Activated T-cell treated with anti-CD3 and anti-CD28 coated beads for 48 hours (primary cell): ENCODE data around the gene NMNAT3.

Source experiments
- DNase-seq: peaks from one replicate; pipeline ENCODE4 v3.0.0-alpha.2; 2020; ENCODE audit warnings: low read depth

Gene NMNAT3

DNA sequence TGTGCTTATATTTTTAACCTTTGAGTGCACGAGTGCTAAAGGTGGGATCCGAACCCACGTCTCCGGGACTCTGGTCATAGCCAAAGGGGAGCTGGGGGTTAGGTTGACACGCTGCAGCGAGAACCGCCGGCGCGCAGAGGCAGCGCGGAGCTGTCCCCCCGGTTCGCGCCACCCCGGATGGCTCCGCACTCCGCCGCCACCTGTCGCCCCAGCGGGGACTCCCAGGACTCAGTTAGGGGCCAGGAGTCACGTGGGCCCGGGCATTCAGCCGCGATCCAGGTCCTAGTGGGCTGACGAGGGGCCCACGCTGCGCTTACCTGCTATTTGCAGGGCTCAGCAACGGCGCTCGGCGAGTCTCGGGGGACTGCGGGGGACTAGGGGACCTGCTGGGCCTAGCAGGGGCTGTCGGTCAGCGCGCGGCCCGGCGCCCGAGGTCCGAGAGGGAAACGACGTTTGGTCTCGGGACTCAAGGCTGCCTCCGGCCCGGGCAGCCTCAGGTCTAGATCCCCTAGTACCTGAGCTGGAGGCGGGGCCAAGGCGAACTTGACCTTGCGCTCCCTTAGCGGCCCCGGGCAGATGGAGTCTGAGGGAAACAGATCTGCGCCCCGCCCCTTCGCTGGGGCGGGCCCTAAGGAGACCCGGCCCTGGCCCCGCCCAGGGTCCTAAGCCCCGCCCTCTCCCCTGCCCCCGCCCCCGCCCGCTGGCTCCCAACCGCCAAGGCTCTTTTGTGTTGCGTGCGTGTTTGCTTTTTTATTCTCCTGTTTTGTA, at the start of gene NMNAT3:
Gene NMNAT3 (minus strand): TSS at position 585 of the 768 bp plus-strand sequence. CDS start 50,248 bp downstream, outside the sequence.
- DNase-seq, result peak; percentile 76

- DNase-seq, result no peak
These were observed 43.6 kb upstream of the NMNAT3 start for GRCh38 chr3:139721370-139721769.

- no peak for DNase-seq
These were observed 40.6 kb upstream of the NMNAT3 start for GRCh38 chr3:139718415-139718814.

DNA sequence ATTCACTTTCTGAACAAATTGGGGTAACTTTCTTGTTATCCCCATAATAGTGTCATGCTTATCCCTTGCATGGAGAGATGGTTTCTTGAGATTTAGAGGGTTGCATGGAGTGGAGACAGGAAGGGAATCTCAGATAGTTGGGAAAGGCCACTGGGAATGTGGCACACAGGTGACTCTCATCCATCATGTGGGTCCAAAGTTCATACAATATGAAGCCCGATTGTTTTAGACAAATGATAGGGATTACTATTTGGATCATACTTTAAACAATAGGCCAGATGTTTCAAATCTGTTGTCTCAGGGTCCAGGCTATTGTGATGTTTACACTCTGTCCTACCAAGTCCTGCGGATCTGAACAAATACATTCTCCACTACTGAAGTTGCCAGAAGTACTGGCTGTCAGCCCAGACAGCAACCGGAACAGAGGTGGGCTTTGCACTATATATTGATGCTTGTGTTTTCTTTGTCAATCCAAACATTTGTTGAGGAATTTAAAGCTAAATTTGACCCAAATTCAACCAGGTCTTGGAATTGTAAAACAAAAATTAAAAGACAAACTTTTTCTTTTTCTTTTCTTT, 39.2 kb upstream of the NMNAT3 start:
- no peak for DNase-seq

DNA sequence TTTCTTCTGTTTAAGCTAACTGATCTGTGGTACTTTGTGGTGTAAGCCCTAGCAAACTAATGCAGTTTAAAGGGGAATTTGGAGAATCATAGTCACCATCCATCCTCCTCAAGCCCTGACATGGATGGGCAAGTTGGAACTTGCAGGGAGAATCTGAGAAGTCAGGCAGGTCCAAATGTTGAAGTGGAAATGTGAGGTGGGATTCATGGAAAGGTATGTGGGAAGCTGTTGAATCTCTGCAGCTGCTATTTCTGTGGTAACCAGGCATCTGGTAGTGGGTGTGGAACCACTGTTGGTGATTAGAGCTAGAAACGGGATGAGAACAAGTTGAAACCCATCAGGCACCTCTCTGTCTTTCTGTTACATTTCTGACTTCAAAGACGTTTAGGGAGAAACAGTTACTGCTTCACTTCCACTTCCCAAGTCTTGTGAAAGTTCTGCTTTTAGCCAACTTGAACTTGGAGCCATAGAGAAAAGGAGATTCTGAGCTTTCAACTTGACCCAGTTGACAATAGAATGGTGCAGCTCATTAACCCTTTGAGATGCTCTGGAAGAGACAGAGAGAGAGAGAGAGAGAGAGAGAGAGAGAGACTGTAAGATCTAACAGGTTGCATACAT, 38.1 kb upstream of the NMNAT3 start:
- DNase-seq, result no peak

GRCh38 chr3:139715166-139715565, 37.4 kb upstream of the NMNAT3 start:
- no peak for DNase-seq

GRCh38 chr3:139710212-139710611, 32.4 kb upstream of the NMNAT3 start:
- no peak for DNase-seq

DNA sequence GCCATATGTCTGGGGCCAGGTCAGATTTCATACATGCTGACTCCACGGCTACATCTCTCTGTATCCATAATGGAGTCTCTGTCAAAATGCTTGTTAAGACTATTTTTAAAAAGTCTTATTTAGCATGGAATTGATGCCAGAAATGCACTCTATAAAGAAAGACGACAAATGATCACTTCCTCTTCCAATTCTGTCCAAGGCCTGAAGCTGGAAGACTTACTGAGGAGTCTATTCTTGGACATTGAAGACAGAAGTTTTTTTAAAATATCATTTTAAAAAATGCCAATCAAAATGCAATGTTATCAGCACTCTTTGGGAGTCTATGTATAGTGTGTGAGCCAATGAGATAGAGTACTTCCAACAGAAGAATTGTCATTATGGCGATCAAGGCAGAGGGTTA, 27.9 kb upstream of the NMNAT3 start:
- no peak for DNase-seq

DNA sequence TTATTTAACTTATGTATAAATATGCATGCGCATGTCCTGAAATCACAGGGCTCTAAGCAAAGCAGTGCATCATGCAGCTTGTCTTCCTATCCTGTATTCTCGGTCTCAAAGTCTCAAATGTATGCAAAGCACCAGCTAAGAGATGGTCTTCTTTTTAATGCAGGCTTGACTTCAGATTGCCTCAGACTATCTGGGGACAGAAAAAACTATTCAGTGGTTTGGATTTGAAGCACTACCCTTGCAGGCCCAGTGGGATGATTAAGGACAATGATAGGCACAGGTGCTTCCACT, 18.5 kb upstream of the NMNAT3 start:
- DNase-seq, result no peak

- DNase-seq, result no peak
These were observed 17.9 kb upstream of the NMNAT3 start for GRCh38 chr3:139695426-139696313.

GRCh38 chr3:139695007-139695406, 17.2 kb upstream of the NMNAT3 start:
- DNase-seq, result no peak

GRCh38 chr3:139694542-139694941, 16.8 kb upstream of the NMNAT3 start:
- DNase-seq, result no peak

DNA sequence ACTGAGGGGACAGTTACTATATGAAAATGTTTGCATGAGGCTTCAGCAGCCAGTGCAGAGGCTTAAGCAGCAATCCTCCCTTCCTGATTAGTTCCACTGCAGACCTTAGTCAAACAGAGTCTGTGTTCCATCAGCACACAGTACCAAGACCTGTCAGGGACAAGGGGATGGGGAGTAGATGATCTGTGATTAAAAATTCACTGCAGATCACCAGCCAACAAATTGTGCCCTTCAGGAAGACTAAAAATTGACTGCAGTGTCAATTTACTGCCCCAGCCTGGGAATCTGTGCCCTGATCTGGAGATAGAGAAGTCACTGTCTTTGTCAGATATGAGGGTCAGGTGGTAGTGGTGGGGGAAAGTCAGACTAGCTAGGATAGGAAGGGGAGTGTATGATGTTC, 13.8 kb upstream of the NMNAT3 start:
- no peak for DNase-seq

DNA sequence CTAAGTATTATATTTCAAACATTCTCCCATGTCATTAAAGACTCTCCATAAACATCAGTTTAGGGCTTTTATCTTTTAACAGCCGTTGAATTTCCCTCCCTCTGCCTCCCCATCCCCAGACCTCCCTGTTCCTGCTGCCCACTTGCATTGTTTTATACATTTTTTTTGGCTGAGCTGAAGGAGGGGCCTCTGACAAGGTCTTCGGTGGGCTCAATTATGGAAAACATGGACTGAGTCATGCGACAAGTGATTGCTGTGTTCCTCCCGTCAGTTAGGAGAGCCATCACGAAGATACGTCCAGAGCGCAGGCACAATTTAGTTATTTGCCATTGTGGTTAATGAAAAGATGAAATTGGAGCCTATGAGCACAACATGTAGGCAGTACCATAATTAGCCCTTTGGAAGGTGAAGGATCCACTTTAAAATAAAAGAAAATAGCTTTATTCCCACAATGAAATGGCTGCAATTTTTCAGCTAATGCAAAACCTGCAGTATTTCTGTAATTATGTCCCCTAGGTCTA, 12.0 kb upstream of the NMNAT3 start:
- DNase-seq, result no peak

DNA sequence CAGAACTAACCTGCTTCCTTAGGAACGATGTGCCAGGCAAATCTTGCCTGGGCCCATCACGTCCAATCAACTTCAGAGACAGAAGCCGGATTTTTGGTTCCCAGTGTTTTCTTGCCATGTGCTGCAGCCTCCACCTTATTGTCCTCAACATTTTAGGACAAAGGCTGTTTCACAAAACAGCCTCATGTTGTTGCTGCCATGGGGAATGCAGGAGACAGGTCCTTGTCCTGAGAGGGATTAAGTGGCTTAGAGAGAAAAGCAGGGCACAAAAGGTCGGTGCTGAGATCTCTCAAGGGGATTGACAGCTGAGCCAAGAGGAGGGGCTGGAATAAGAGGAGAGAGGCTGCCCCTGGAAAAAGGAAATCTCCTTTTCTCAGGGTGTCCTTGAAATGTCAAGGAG, 11.3 kb upstream of the NMNAT3 start:
- DNase-seq, result no peak

GRCh38 chr3:139687431-139687830, 9.7 kb upstream of the NMNAT3 start:
- no peak for DNase-seq

- DNase-seq, result no peak
These were observed 8.9 kb upstream of the NMNAT3 start for GRCh38 chr3:139686624-139687023.

GRCh38 chr3:139686206-139686605, 8.4 kb upstream of the NMNAT3 start:
- no peak for DNase-seq

DNA sequence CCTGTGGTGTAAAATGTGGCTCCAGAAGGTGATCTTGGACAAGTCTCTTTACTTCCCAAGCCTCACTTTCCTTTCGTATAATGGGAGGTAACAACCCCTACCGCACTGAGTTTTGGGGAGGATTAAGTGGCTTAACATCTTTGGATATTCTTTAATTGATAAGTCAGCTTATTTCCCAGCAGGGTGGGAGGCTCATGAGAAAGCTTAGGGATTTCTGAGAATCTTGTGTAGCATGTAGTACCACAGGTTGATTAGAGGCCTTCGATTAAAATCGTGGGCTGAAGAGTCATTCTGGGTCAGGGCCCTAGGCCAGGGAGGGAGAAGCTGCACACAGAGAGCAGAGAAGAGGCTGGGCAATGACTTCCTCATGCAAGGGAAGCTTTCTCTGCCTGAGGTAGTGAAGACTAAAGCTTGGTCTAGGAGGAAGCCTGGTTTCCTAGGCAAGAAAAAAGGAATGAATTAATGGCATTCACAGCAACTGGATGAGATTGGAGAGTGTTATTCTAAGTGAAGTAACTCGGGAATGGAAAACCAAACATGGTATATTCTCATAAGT, 1.5 kb upstream of the NMNAT3 start:
- no peak for DNase-seq

DNA sequence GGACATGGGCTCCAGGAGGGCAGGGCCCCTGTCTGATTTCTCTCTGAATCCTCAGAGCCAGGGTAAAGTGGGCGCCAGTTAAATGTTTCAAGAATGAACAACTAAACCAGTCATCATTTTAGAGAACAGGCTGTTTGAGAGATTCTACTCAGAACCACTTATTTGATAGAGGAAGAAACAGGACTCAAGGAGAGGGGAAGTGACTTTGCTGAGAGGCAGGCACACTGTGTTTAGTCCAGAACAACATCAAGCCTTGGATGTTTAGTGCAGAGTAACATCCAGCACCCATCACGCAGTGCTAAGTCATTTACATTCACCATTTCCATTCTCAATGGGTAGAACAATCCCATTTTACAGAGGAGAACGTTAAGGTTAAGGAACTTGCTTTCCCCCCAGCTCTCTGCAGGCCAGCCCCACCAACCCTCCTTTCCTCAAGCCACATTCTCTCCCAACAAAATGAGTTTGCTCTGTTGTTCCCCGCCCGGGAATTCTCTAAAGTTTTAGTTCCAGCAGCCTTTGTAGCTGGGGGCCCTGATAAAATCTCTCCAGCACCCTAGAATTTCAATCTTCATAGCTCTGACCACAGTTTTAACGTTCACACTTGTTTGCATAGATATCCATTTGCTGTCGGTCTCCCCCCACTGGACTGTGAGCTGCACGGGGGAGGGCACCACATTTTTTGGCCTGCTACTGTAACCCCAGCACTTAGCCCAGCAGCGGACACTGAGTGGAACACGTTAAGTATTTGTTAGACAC, 962 bp downstream of the NMNAT3 start:
- no peak for DNase-seq

- DNase-seq, result no peak
These were observed 1.7 kb downstream of the NMNAT3 start for GRCh38 chr3:139676108-139676507.
